Measurements from ENCODE around the gene MIGA2.

The MIGA2 gene

GRCh38 chr9:129021091-129021490 lies 15.3 kb upstream of the MIGA2 start:
- H3K4me3 ChIP-seq (ENCODE audit: control insufficient read depth in 1 of 7, extremely low read depth in 1 of 7, insufficient read depth in 4 of 7, low read depth in 2 of 7, low read length in 6 of 7) = no peak overlapping the region
- no peak for DNase-seq
- H3K36me3 ChIP-seq (ENCODE audit: control insufficient read depth in 4 of 4, insufficient read depth in 4 of 4, low read length in 3 of 4) = peaks cover 0 to 4% (median 3%) of the 10 kb centered on the region in 4 experiments
- ChIA-PET CTCF (no interaction called here), POLR2A (no interaction called here)
- WGBS (ENCODE audit: insufficient coverage) = 98% methylated on average over 6 of the region's 8 CpGs
- H3K27ac ChIP-seq (ENCODE audit: insufficient read depth in 1 of 2, low read depth in 1 of 2, low read length in 2 of 2, poor library complexity in 1 of 2, severe bottlenecking in 2 of 2) = no peak overlapping the region
- no peaks in the 10 kb centered on the region for H3K9me3 ChIP-seq (ENCODE audit: control extremely low read depth in 1 of 5, control insufficient read depth in 4 of 5, insufficient read depth in 2 of 5, low read depth in 1 of 5, low read length in 4 of 5)
- peaks cover 0 to 8% (median 3%) of the 10 kb centered on the region in 4 experiments for H3K4me1 ChIP-seq (ENCODE audit: control extremely low read depth in 1 of 4, control insufficient read depth in 4 of 4, insufficient read depth in 4 of 4, low read length in 3 of 4)
- no peaks in the 10 kb centered on the region for H3K27me3 ChIP-seq (replicated peaks in 2 of 5; ENCODE audit: control insufficient read depth in 4 of 5, insufficient read depth in 5 of 5, low read length in 4 of 5)

- 100% methylated on average over 2 of the region's 9 CpGs for WGBS (ENCODE audit: insufficient coverage)
- no peak overlapping the region for H3K4me3 ChIP-seq (ENCODE audit: control insufficient read depth in 1 of 7, extremely low read depth in 1 of 7, insufficient read depth in 4 of 7, low read depth in 2 of 7, low read length in 6 of 7)
- no peak overlapping the region for H3K27ac ChIP-seq (ENCODE audit: insufficient read depth in 1 of 2, low read depth in 1 of 2, low read length in 2 of 2, poor library complexity in 1 of 2, severe bottlenecking in 2 of 2)
- no peaks in the 10 kb centered on the region for H3K9me3 ChIP-seq (ENCODE audit: control extremely low read depth in 1 of 5, control insufficient read depth in 4 of 5, insufficient read depth in 2 of 5, low read depth in 1 of 5, low read length in 4 of 5)
- H3K36me3 ChIP-seq (ENCODE audit: control insufficient read depth in 4 of 4, insufficient read depth in 4 of 4, low read length in 3 of 4) = peaks cover 0 to 4% (median 3%) of the 10 kb centered on the region in 4 experiments
- peaks cover 0 to 14% (median 7%) of the 10 kb centered on the region in 4 experiments for H3K4me1 ChIP-seq (ENCODE audit: control extremely low read depth in 1 of 4, control insufficient read depth in 4 of 4, insufficient read depth in 4 of 4, low read length in 3 of 4)
- CTCF ChIA-PET = interaction anchor here (1.3 kb wide), 1 partner anchor 62 kb away, joined by 3 read pairs; no protein-coding TSS in a partner anchor
- DNase-seq = no peak
- POLR2A ChIA-PET = no interaction called here
- no peaks in the 10 kb centered on the region for H3K27me3 ChIP-seq (replicated peaks in 2 of 5; ENCODE audit: control insufficient read depth in 4 of 5, insufficient read depth in 5 of 5, low read length in 4 of 5)
Measured at GRCh38 chr9:129022037-129022436, 14.4 kb upstream of the MIGA2 start.

- DNase-seq = no peak
- H3K4me1 ChIP-seq (ENCODE audit: control extremely low read depth in 1 of 4, control insufficient read depth in 4 of 4, insufficient read depth in 4 of 4, low read length in 3 of 4) = peaks cover 0 to 23% (median 16%) of the 10 kb centered on the region in 4 experiments
- 95% methylated on average over 16 of the region's 16 CpGs for WGBS (ENCODE audit: insufficient coverage)
- peaks cover 0 to 4% (median 1%) of the 10 kb centered on the region in 4 experiments for H3K36me3 ChIP-seq (ENCODE audit: control insufficient read depth in 4 of 4, insufficient read depth in 4 of 4, low read length in 3 of 4)
- ChIA-PET CTCF (interaction anchor here (1.1 to 1.3 kb wide), 2 partner anchors 17 to 60 kb away, joined by 3 read pairs; no protein-coding TSS in a partner anchor), POLR2A (no interaction called here)
- H3K4me3 ChIP-seq (ENCODE audit: control insufficient read depth in 1 of 7, extremely low read depth in 1 of 7, insufficient read depth in 4 of 7, low read depth in 2 of 7, low read length in 6 of 7) = no peak overlapping the region
- no peaks in the 10 kb centered on the region for H3K27me3 ChIP-seq (replicated peaks in 2 of 5; ENCODE audit: control insufficient read depth in 4 of 5, insufficient read depth in 5 of 5, low read length in 4 of 5)
- H3K9me3 ChIP-seq (ENCODE audit: control extremely low read depth in 1 of 5, control insufficient read depth in 4 of 5, insufficient read depth in 2 of 5, low read depth in 1 of 5, low read length in 4 of 5) = no peaks in the 10 kb centered on the region
- no peak overlapping the region for H3K27ac ChIP-seq (ENCODE audit: insufficient read depth in 1 of 2, low read depth in 1 of 2, low read length in 2 of 2, poor library complexity in 1 of 2, severe bottlenecking in 2 of 2)
Measured at GRCh38 chr9:129023036-129023907, 13.2 kb upstream of the MIGA2 start.

- Histone ChIP-seq H3K27me3 (replicated peaks in 2 of 5; ENCODE audit: control insufficient read depth in 4 of 5, insufficient read depth in 5 of 5, low read length in 4 of 5) (no peaks in the 10 kb centered on the region), H3K27ac (ENCODE audit: insufficient read depth in 1 of 2, low read depth in 1 of 2, low read length in 2 of 2, poor library complexity in 1 of 2, severe bottlenecking in 2 of 2) (no peak overlapping the region), H3K4me1 (ENCODE audit: control extremely low read depth in 1 of 4, control insufficient read depth in 4 of 4, insufficient read depth in 4 of 4, low read length in 3 of 4) (peaks cover 0 to 28% (median 18%) of the 10 kb centered on the region in 4 experiments), H3K9me3 (ENCODE audit: control extremely low read depth in 1 of 5, control insufficient read depth in 4 of 5, insufficient read depth in 2 of 5, low read depth in 1 of 5, low read length in 4 of 5) (no peaks in the 10 kb centered on the region), H3K4me3 (ENCODE audit: control insufficient read depth in 1 of 7, extremely low read depth in 1 of 7, insufficient read depth in 4 of 7, low read depth in 2 of 7, low read length in 6 of 7) (no peak overlapping the region), H3K36me3 (ENCODE audit: control insufficient read depth in 4 of 4, insufficient read depth in 4 of 4, low read length in 3 of 4) (peaks cover 0 to 4% (median 1%) of the 10 kb centered on the region in 4 experiments)
- no peak for DNase-seq
- ChIA-PET CTCF (no interaction called here), POLR2A (no interaction called here)
- 93% methylated on average over 3 of the region's 4 CpGs for WGBS (ENCODE audit: insufficient coverage)
Measured at GRCh38 chr9:129023908-129024233, 12.6 kb upstream of the MIGA2 start.

DNA sequence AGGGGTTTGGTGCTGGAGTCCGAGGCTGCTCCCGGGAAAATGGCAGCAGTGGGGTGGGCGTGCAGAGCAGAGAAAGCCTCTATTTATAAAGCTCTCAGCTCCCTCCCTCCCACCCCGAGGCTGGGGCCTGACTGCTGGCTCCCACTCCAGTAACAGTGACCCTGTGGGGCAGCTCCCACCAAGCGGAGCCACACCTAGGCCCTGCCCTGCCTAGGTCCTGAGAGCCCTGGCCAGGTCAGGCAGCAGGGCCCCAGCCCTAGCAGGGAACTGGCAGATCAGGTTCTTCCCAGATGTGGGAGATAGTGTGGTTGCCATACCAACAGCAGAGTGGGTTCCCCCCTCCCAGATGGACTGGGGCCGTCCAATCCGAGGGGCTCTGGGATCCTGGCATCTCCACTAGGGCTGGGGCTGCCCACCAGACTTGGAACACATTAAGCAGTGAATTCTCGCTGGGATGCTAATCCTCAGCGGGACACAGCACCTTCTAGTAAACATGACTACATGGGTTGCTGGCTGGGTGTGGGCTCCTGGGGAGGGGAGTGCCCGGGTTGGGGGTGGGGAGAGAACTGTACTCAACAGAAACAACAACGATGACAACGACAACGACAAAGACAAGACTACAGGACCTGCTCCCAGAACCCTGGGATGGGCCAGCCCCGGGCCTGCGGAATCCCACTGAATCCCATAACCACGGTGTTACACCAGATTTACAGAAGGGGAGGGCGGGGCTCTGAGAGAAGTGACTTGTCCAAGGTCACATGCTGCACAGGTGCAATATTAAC lies 9.8 kb upstream of the MIGA2 start:
- Histone ChIP-seq H3K4me1 (ENCODE audit: control extremely low read depth in 1 of 4, control insufficient read depth in 4 of 4, insufficient read depth in 4 of 4, low read length in 3 of 4) (peaks cover 0 to 34% (median 22%) of the 10 kb centered on the region in 4 experiments), H3K27ac (ENCODE audit: insufficient read depth in 1 of 2, low read depth in 1 of 2, low read length in 2 of 2, poor library complexity in 1 of 2, severe bottlenecking in 2 of 2) (no peak overlapping the region), H3K9me3 (ENCODE audit: control extremely low read depth in 1 of 5, control insufficient read depth in 4 of 5, insufficient read depth in 2 of 5, low read depth in 1 of 5, low read length in 4 of 5) (no peaks in the 10 kb centered on the region), H3K4me3 (ENCODE audit: control insufficient read depth in 1 of 7, extremely low read depth in 1 of 7, insufficient read depth in 4 of 7, low read depth in 2 of 7, low read length in 6 of 7) (peak overlapping the region in 1 of 7 experiments; percentile 73), H3K36me3 (ENCODE audit: control insufficient read depth in 4 of 4, insufficient read depth in 4 of 4, low read length in 3 of 4) (peaks cover 0 to 3% (median 1%) of the 10 kb centered on the region in 4 experiments), H3K27me3 (replicated peaks in 2 of 5; ENCODE audit: control insufficient read depth in 4 of 5, insufficient read depth in 5 of 5, low read length in 4 of 5) (no peaks in the 10 kb centered on the region)
- DNase-seq = no peak
- 80% methylated on average over 12 of the region's 17 CpGs for WGBS (ENCODE audit: insufficient coverage)
- ChIA-PET POLR2A (no interaction called here), CTCF (interaction anchor here (1.2 kb wide), 1 partner anchor 21 kb away, joined by 4 read pairs; no protein-coding TSS in a partner anchor)

GRCh38 chr9:129027224-129027684 lies 9.2 kb upstream of the MIGA2 start:
- ChIA-PET CTCF (interaction anchor here (1.2 kb wide), 1 partner anchor 22 kb away, joined by 4 read pairs; no protein-coding TSS in a partner anchor), POLR2A (no interaction called here)
- Histone ChIP-seq H3K27me3 (replicated peaks in 2 of 5; ENCODE audit: control insufficient read depth in 4 of 5, insufficient read depth in 5 of 5, low read length in 4 of 5) (no peaks in the 10 kb centered on the region), H3K4me3 (ENCODE audit: control insufficient read depth in 1 of 7, extremely low read depth in 1 of 7, insufficient read depth in 4 of 7, low read depth in 2 of 7, low read length in 6 of 7) (peak overlapping the region; percentile 52 to 81 (median 69)), H3K27ac (ENCODE audit: insufficient read depth in 1 of 2, low read depth in 1 of 2, low read length in 2 of 2, poor library complexity in 1 of 2, severe bottlenecking in 2 of 2) (peak overlapping the region in 1 of 2 experiments; percentile 14), H3K36me3 (ENCODE audit: control insufficient read depth in 4 of 4, insufficient read depth in 4 of 4, low read length in 3 of 4) (peaks cover 0 to 3% (median 0%) of the 10 kb centered on the region in 4 experiments), H3K9me3 (ENCODE audit: control extremely low read depth in 1 of 5, control insufficient read depth in 4 of 5, insufficient read depth in 2 of 5, low read depth in 1 of 5, low read length in 4 of 5) (no peaks in the 10 kb centered on the region), H3K4me1 (ENCODE audit: control extremely low read depth in 1 of 4, control insufficient read depth in 4 of 4, insufficient read depth in 4 of 4, low read length in 3 of 4) (peaks cover 0 to 34% (median 22%) of the 10 kb centered on the region in 4 experiments)
- WGBS (ENCODE audit: insufficient coverage) = 62% methylated on average over 8 of the region's 9 CpGs
- DNase-seq = no peak

All from common myeloid progenitor, CD34-positive (primary cell).